Panc1 (cell line): Measurements from ENCODE around the gene OR14K1.

Experiments
- CTCF ChIP-seq: fragments of 450-650 bp; IDR thresholded peaks from 2 replicates; pipeline ENCODE4 v1.5.1; 2017; ENCODE audit warnings: mild to moderate bottlenecking
- POLR2AphosphoS5 ChIP-seq: IDR thresholded peaks from 2 replicates; pipeline ENCODE4 v1.6.1; 2012; ENCODE audit warnings: mild to moderate bottlenecking, low read depth, low read length, moderate library complexity
- TCF7L2 ChIP-seq: IDR thresholded peaks from 2 replicates; pipeline ENCODE4 v1.6.1; 2011; ENCODE audit warnings: mild to moderate bottlenecking, low read depth, low read length, inconsistent platforms

GRCh38 chr1:247738315-247738714 is at the start of gene OR14K1:
- TF ChIP-seq CTCF (no peak), POLR2AphosphoS5 (no peak), TCF7L2 (no peak)
